GM18861 (cell line): ENCODE measurements around the gene GSG1L.
"Not testable (repeated sequence)": the region's sequence is repeated elsewhere in the genome, so short reads cannot be mapped to it uniquely, and the experiment has no call there.

ENCODE experiments used
- ATAC-seq: cut with Tn5 transposase; IDR thresholded peaks from one replicate; pipeline ENCODE4 v1.9.1; 2021; ENCODE audit not compliant: unreplicated experiment

The GSG1L gene

GRCh38 chr16:27954191-27954590 is 109.3 kb downstream of the GSG1L start:
- ATAC-seq = no peak

DNA sequence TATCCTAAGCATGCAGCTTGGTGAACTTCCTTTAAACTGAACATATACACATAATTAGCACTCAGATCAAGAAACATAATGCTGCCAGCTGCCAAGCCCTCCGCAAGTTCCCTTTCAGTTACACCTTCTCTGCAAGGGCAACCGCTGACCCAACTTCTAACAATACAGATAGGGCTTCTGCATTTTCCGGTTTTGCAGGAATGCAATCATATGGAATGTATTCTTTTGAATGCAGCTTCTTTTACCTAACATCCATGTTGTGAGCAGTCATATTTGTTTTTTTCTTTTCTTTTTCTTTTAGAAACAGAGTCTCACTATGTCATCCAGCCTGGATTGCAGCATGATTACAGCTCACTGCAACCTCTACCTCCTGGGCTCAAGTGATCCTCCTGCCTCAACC is 110.7 kb downstream of the GSG1L start:
- ATAC-seq = no peak

GRCh38 chr16:27951489-27952120 is 111.9 kb downstream of the GSG1L start:
- ATAC-seq = no peak

DNA sequence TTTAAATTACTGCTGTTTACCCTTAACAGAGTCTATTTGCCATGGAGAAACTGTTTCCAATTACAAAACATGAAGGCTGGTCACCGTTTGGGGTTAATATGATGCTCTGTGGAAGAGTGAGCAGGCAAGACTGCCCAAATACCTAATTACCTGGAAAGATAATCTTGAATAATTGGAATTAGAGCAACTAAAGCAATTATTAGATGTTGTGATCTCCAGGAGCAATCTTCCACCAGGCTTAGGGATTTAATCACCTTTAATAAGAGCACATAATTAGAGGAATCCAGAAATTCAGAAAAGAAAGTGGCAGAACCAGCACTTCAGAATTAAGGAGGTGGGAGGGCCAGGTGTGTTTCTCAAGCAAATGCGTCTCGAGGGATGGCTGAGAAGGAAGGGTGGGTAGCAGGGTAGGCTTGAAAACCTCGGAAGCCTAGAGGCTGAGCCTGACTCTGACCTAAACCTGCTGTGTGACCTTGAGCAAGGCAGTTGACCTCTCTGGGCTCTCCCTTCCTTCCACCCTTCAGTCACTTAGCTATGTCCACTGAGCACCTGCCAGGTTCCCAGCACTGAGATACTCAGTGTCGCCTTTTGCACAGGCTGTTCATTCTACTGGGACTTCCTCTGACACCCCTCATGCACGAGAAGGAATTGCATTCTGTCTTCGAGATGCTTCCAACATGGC is 113.2 kb downstream of the GSG1L start:
- no peak for ATAC-seq

- no peak for ATAC-seq
Observed at GRCh38 chr16:27947696-27948095, 115.8 kb downstream of the GSG1L start.

GRCh38 chr16:27945233-27945973 is 118.1 kb downstream of the GSG1L start:
- ATAC-seq = no peak

GRCh38 chr16:27943766-27944165 is 119.7 kb downstream of the GSG1L start:
- ATAC-seq = no peak

- not testable (repeated sequence) for ATAC-seq
Observed at GRCh38 chr16:27942071-27942470, 121.4 kb downstream of the GSG1L start.

GRCh38 chr16:27935076-27935475 is 128.4 kb downstream of the GSG1L start:
- no peak for ATAC-seq

DNA sequence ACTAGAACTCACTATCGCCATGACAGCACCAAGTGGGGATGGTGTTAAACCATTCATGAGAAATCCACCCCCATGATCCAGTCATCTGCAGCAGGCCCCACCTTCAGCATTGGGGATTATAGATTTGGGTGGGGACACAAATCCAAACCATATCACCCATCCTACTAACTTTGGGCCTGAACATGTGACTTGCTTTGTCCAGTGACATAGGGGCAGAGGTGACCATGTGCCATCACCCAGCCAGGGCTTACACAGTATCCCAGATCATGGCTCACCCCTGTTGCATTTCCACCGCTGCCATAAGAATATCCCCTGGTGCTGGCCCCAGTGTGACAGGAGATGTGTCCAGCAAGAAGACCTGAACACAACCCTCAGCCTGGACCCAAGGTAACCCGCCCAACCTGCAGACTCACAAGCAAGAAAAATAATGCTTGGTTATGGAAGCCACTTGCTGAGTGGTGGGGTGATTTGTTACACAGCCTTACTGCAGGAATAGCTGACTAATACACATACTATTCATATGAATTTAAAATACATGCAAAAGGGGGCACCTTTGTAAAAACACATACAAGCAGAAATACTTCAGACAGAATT is 130.9 kb downstream of the GSG1L start:
- ATAC-seq = no peak

- no peak for ATAC-seq
Observed at GRCh38 chr16:27929818-27930217, 133.7 kb downstream of the GSG1L start.

DNA sequence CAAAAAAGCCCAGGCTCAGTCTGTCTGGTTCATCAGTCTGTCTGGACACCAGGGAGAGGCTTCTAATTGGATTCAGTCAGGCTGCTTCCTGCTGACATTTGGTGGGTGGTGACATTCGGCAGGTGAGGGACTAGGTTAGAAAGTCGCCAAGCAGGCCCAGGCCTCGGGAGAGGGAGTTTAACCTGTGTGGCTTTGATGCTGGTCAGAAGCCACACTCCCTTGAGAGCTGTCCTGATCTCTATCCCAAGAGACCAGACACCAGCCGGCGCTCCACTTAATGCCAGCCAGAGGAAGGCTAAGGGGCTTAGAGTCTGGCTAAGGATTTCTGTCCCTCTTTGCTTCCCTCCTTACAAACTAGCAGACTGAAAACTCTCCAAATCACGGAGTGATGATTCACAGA is 135.0 kb downstream of the GSG1L start:
- ATAC-seq = no peak

DNA sequence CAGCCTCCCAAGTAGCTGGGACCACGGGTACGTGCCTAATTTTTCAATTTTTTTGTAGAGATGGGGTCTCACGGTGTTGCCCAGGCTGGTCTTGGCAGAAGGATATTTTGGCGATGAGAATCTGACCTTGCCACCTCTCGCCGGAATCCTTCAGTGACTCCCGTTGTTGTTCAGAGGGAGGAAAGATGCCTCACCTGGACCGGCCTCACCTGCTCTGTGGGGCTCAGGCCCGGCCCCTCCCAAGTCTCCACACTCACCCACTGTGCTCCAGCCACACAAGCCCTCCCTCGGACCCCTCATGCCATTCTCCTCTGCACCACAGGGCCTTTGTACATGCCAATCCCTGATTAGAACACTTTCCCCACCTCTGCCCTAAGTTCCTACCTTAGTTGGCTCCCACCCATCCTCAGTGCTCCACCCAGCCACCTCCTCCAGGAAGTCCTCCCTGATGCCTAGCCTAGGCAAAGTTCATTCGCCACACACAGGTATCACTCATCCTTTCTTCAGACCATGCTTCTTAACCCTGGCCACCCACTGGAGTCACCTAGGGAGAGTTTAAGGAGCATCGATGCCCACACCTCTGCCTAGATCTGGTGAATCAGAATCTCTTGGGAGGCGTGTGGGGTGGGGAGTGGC is 136.1 kb downstream of the GSG1L start:
- no peak for ATAC-seq

- no peak for ATAC-seq
Observed at GRCh38 chr16:27925612-27926011, 137.9 kb downstream of the GSG1L start.

GRCh38 chr16:27924411-27925118 is 138.9 kb downstream of the GSG1L start:
- ATAC-seq = no peak

DNA sequence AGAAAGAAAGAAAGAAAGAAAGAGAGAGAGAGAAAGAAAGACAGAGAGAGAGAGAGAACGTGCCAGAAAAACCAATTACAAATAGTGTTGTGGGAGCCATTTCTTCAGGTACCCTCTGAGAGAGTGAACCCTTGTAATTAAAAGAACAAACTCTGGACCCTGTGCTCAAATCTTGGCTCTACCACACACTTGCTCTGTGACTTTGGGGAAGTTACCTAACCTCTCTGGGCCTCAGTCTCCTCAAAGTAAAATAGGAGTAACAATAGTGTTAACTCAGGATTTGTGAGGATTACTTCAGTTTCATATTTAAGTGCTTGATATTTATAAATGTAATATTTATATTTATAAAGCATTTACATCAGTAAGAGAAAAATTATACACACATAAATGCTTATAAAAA is 139.8 kb downstream of the GSG1L start:
- ATAC-seq = no peak

- no peak for ATAC-seq
Observed at GRCh38 chr16:27922433-27922832, 141.1 kb downstream of the GSG1L start.

DNA sequence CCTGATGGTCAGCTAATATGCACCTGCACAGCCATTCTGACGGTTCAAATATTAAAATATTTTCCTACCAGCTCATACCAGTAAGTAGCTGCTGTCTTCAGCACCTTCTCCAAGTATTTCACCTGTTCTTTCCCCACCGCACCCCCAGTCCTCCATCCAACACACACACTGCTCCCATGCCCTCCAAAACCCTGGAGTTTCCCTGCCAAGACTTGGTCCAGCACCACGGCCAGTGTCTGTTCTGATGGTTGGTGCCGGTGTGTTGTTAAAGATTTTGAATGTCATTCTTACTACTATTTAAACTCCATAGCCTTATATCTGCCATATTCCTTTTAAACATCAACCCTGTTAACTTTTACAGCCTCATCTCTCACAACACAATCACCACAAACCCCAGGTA is 142.4 kb downstream of the GSG1L start:
- no peak for ATAC-seq

GRCh38 chr16:27920391-27920891 is 143.1 kb downstream of the GSG1L start:
- ATAC-seq = no peak

DNA sequence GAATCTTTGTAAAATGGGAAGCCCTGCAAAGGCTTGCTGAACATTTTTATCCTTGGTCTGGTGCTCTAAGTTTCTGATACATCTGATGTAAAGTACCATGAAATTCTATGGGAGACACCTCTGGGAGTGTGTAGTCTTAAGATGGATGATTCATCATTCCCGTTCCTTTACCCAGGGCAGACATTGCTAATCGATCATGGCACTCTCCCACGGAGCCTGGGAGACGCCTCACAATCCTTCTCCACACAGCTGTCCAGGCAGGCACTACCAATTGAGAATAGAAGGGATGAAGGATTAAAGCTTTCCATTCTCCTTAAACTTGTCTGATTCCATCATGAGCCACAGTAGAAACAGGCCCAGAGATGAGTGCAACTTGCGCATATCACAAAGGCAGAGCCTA is 144.8 kb downstream of the GSG1L start:
- no peak for ATAC-seq

- ATAC-seq = no peak
Observed at GRCh38 chr16:27917949-27918348, 145.6 kb downstream of the GSG1L start.
